Ecto neural progenitor cell (in vitro differentiated cells): ENCODE results near the gene ALKAL2.
A peak's percentile ranks its signal among the peaks of the same experiment; 100 is the strongest.
"Not testable (repeated sequence)": the region's sequence is repeated elsewhere in the genome, so short reads cannot be mapped to it uniquely, and the experiment has no call there.

Source experiments
- DNase-seq: peaks from one replicate; pipeline ENCODE4 v3.0.0-alpha.2; 2018; ENCODE audit warnings: low spot score

The ALKAL2 gene

GRCh38 chr2:287911-288757 is at the start of gene ALKAL2:
Gene ALKAL2 (minus strand): TSS chr2:288091. CDS start chr2:287835, 256 bp downstream.
- DNase-seq = peak; percentile 59

- DNase-seq = not testable (repeated sequence)
Measured at GRCh38 chr2:336949-337348, 49.1 kb upstream of the ALKAL2 start.

- no peak for DNase-seq
Measured at GRCh38 chr2:336360-336759, 48.5 kb upstream of the ALKAL2 start.

GRCh38 chr2:332592-332991 is 44.7 kb upstream of the ALKAL2 start:
- DNase-seq = no peak

- DNase-seq = no peak
Measured at GRCh38 chr2:328761-329160, 40.9 kb upstream of the ALKAL2 start.

GRCh38 chr2:323035-323434 is 35.1 kb upstream of the ALKAL2 start:
- no peak for DNase-seq

- DNase-seq = no peak
Measured at GRCh38 chr2:322326-322725, 34.4 kb upstream of the ALKAL2 start.

GRCh38 chr2:320561-320960 is 32.7 kb upstream of the ALKAL2 start:
- no peak for DNase-seq

- no peak for DNase-seq
Measured at GRCh38 chr2:319059-319600, 31.2 kb upstream of the ALKAL2 start.

GRCh38 chr2:317501-318424 is 29.9 kb upstream of the ALKAL2 start:
- peak; percentile 79 for DNase-seq

GRCh38 chr2:316381-316780 is 28.5 kb upstream of the ALKAL2 start:
- DNase-seq = no peak

- DNase-seq = not testable (repeated sequence)
Measured at GRCh38 chr2:315925-316324, 28.0 kb upstream of the ALKAL2 start.

- DNase-seq = no peak
Measured at GRCh38 chr2:314561-315336, 26.9 kb upstream of the ALKAL2 start.

GRCh38 chr2:313991-314390 is 26.1 kb upstream of the ALKAL2 start:
- DNase-seq = no peak

- DNase-seq = no peak
Measured at GRCh38 chr2:310994-311393, 23.1 kb upstream of the ALKAL2 start.

- DNase-seq = no peak
Measured at GRCh38 chr2:309954-310510, 22.1 kb upstream of the ALKAL2 start.

GRCh38 chr2:309148-309953 is 21.5 kb upstream of the ALKAL2 start:
- DNase-seq = peak; percentile 56

GRCh38 chr2:305366-305765 is 17.5 kb upstream of the ALKAL2 start:
- no peak for DNase-seq

- no peak for DNase-seq
Measured at GRCh38 chr2:296354-296753, 8.5 kb upstream of the ALKAL2 start.

- DNase-seq = no peak
Measured at GRCh38 chr2:295090-295489, 7.2 kb upstream of the ALKAL2 start.
